KMS-11 (cell line): ENCODE results near the gene ATP5ME.

Experiments
- H2AFZ ChIP-seq: fragments of 200-600 bp; sonication (generic); 2 replicates; pipeline ENCODE4 v1.6.1; 2016; ENCODE audit warnings: antibody characterized with exemption, mixed run types, low read depth
- H3K27ac ChIP-seq: fragments of 200-600 bp; sonication (generic); 2 replicates; pipeline ENCODE4 v1.6.1; 2016; ENCODE audit warnings: mild to moderate bottlenecking, mixed run types
- H3K27me3 ChIP-seq: fragments of 200-600 bp; sonication (generic); 2 replicates; pipeline ENCODE4 v1.6.1; 2017; ENCODE audit warnings: mild to moderate bottlenecking, low read depth, mixed run types, moderate library complexity; ENCODE audit not compliant: insufficient read depth
- H3K36me3 ChIP-seq: fragments of 200-600 bp; sonication (generic); 2 replicates; pipeline ENCODE4 v1.6.1; 2017; ENCODE audit warnings: mild to moderate bottlenecking, mixed run types; ENCODE audit not compliant: insufficient read depth
- H3K4me1 ChIP-seq: fragments of 200-600 bp; sonication (generic); 2 replicates; pipeline ENCODE4 v1.6.1; 2016; ENCODE audit warnings: mild to moderate bottlenecking, low read depth, mixed run types; ENCODE audit not compliant: poor library complexity, severe bottlenecking
- H3K4me2 ChIP-seq: fragments of 200-600 bp; sonication (generic); 2 replicates; pipeline ENCODE4 v1.7.0; 2016; ENCODE audit warnings: mild to moderate bottlenecking, mixed run types
- H3K4me3 ChIP-seq: fragments of 200-600 bp; sonication (generic); IDR thresholded peaks from 2 replicates; pipeline ENCODE4 v1.6.1; 2017; ENCODE audit warnings: low read depth, low read length, mixed read lengths; ENCODE audit not compliant: insufficient read depth
- H3K79me2 ChIP-seq: fragments of 200-600 bp; sonication (generic); 2 replicates; pipeline ENCODE4 v1.6.1; 2016; ENCODE audit warnings: low read depth, mixed run types; ENCODE audit not compliant: insufficient read depth
- H3K9ac ChIP-seq: fragments of 200-600 bp; sonication (generic); 2 replicates; pipeline ENCODE4 v1.6.1; 2016; ENCODE audit warnings: mild to moderate bottlenecking, mixed run types
- H4K20me1 ChIP-seq: fragments of 200-600 bp; sonication (generic); 2 replicates; pipeline ENCODE4 v1.6.1; 2016; ENCODE audit warnings: mild to moderate bottlenecking, mixed run types; ENCODE audit not compliant: insufficient read depth
- TF ChIP-seq, protein P1 (sequence below): fragments of 200-600 bp; sonication (generic); conservative IDR thresholded peaks from 2 replicates; pipeline ENCODE4 v1.6.1; 2017; ENCODE audit warnings: low read depth, mild to moderate bottlenecking, antibody characterized with exemption, low read length, moderate library complexity, mixed read lengths

ATP5ME gene

DNA sequence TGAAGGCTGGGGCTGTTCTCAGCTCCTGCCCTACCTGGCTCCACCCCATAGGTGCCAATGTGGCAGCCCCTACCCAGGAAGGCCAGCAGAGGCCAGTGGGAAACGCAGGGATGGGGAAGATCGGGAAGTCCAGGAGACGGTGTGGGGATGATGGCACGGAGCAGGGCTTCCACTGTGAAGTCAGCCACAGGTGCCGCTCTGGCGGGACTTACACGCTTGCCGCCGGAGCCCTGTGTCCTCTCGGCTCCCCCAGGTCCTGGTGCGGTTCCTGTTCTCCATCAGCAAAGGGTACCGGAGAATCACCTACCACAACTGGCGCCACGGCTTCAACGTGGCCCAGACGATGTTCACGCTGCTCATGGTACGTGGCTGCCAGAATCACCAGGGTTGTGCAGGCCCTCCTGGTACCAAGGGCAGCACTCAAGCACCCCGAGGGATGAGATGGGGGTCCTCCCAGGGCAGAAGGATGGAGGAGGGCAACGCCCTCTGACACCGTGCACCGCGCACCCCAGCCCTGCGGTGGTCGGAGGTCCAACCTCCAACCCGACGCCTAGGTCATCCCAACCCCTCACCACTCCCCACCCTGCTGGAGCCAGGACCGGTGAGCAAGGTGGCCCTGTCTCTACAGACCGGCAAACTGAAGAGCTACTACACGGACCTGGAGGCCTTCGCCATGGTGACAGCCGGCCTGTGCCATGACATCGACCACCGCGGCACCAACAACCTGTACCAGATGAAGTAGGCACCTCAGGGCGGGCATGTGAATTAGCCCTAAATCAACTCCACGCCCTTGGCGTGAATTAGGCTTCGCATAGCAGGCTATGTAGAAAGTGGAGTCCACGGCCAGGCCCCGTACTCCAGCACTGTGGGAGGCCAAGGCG, 12.0 kb downstream of the ATP5ME start:
- Histone ChIP-seq H3K79me2 (no peaks in the 10 kb centered on the region), H3K36me3 (no peaks in the 10 kb centered on the region), H3K27ac (no peak overlapping the region), H3K4me3 (no peak overlapping the region), H2AFZ (no peak overlapping the region), H3K4me1 (no peaks in the 10 kb centered on the region), H3K4me2 (no peak overlapping the region), H4K20me1 (no peaks in the 10 kb centered on the region), H3K27me3 (no peaks in the 10 kb centered on the region), H3K9ac (no peak overlapping the region)
- TF ChIP-seq, protein P1, sequence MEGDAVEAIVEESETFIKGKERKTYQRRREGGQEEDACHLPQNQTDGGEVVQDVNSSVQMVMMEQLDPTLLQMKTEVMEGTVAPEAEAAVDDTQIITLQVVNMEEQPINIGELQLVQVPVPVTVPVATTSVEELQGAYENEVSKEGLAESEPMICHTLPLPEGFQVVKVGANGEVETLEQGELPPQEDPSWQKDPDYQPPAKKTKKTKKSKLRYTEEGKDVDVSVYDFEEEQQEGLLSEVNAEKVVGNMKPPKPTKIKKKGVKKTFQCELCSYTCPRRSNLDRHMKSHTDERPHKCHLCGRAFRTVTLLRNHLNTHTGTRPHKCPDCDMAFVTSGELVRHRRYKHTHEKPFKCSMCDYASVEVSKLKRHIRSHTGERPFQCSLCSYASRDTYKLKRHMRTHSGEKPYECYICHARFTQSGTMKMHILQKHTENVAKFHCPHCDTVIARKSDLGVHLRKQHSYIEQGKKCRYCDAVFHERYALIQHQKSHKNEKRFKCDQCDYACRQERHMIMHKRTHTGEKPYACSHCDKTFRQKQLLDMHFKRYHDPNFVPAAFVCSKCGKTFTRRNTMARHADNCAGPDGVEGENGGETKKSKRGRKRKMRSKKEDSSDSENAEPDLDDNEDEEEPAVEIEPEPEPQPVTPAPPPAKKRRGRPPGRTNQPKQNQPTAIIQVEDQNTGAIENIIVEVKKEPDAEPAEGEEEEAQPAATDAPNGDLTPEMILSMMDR, result no peak

DNA sequence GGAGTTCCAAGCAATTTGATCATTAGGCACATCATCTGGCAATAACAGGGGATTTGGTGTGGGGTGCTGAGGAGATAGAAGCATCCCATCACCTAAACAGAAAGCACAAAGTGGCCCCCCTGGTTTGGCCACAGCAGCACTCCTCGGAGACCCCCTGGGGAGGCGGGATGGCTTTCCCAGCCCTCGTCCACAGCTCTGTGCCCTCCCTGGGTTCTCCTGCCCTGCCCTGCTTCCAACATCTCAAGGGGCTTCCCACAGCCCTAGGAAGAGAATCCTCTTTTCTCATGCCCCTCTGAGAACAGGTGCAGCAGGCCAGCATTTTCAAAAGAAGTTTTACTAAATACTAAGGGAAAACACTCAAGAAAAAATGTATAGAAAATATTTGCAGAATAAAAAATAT, 12.8 kb downstream of the ATP5ME start:
- Histone ChIP-seq H3K9ac (no peak overlapping the region), H3K36me3 (no peaks in the 10 kb centered on the region), H3K79me2 (no peaks in the 10 kb centered on the region), H3K27ac (no peak overlapping the region), H3K4me2 (no peak overlapping the region), H3K27me3 (no peaks in the 10 kb centered on the region), H4K20me1 (no peaks in the 10 kb centered on the region), H3K4me1 (no peaks in the 10 kb centered on the region), H2AFZ (no peak overlapping the region), H3K4me3 (no peak overlapping the region)
- TF ChIP-seq, protein P1, result no peak

DNA sequence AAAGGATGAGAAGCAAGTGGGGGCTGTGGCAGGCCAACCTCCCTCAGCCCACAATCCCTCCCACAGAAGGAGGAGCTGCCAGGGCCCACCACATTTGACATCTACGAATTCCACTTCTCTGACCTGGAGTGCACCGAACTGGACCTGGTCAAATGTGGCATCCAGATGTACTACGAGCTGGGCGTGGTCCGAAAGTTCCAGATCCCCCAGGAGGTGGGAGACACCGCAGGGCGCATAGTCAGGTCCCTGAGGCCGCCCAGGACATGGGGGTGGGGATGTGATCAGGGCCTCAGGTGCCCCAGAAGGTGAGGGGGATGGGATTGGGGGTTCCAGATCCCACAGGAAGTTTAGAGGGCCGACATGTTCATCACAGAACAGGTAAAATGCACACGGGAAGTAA, 13.7 kb downstream of the ATP5ME start:
- no peaks in the 10 kb centered on the region for H4K20me1 ChIP-seq
- no peak overlapping the region for H3K27ac ChIP-seq
- TF ChIP-seq, protein P1, result no peak

DNA sequence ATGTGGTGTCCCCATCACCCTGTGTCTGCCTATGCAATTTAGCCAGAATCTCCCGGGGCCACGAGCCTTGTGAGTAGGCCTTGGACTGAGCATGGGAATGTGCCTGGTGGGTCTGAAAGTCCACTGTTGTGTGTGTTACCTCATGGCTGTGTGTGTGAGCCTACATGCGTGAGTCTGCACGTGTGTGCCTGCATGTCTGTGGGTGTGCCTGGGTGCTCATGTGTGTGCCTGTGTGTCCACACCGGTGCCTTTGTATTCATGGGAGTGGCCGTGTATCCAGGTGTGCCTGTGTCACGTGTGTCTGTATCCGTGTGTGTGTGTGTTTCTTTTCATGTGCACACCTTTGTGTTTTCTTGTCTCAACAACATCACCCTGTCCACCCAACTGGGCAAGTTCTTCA, 14.2 kb downstream of the ATP5ME start:
- no peaks in the 10 kb centered on the region for H3K36me3 ChIP-seq
- no peaks in the 10 kb centered on the region for H4K20me1 ChIP-seq
- H3K4me1 ChIP-seq, result no peaks in the 10 kb centered on the region
- H3K4me3 ChIP-seq, result no peak overlapping the region
- no peak overlapping the region for H3K9ac ChIP-seq
- TF ChIP-seq, protein P1, result no peak
- no peaks in the 10 kb centered on the region for H3K27me3 ChIP-seq
- H3K79me2 ChIP-seq, result no peaks in the 10 kb centered on the region
- no peak overlapping the region for H3K4me2 ChIP-seq
- no peak overlapping the region for H3K27ac ChIP-seq
- H2AFZ ChIP-seq, result no peak overlapping the region

More for the DNA sequence above, 13.7 kb downstream of the ATP5ME start:
- Histone ChIP-seq H3K36me3 (no peaks in the 10 kb centered on the region), H3K79me2 (no peaks in the 10 kb centered on the region), H2AFZ (no peak overlapping the region), H3K4me2 (no peak overlapping the region), H3K4me3 (no peak overlapping the region), H3K9ac (no peak overlapping the region), H3K27me3 (no peaks in the 10 kb centered on the region), H3K4me1 (no peaks in the 10 kb centered on the region)
